Progenitor cell of endocrine pancreas (in vitro differentiated cells): ENCODE measurements around the gene HECW1. TPM values are rescaled to one million over a fixed set of nuclear protein-coding genes. Genes with fewer than 3 reads are reported as not detected.

Source experiments
- DNase-seq: peaks from one replicate; pipeline ENCODE4 v3.0.0; 2021; ENCODE audit warnings: low spot score; ENCODE audit not compliant: unreplicated experiment
- H3K27ac Mint-ChIP-seq: 2 replicates; pipeline ENCODE4 v1.8.0; 2021; ENCODE audit warnings: mild to moderate bottlenecking, moderate library complexity, mixed read lengths
- H3K27me3 Mint-ChIP-seq: 2 replicates; pipeline ENCODE4 v1.8.0; 2021; ENCODE audit warnings: mixed read lengths
- H3K36me3 Mint-ChIP-seq: 2 replicates; pipeline ENCODE4 v1.8.0; 2022; ENCODE audit warnings: mixed read lengths; ENCODE audit not compliant: insufficient read depth
- H3K4me1 Mint-ChIP-seq: 2 replicates; pipeline ENCODE4 v1.8.0; 2021; ENCODE audit warnings: low read depth, mixed read lengths
- H3K4me3 Mint-ChIP-seq: 2 replicates; pipeline ENCODE4 v1.8.0; 2021; ENCODE audit warnings: low read depth, mild to moderate bottlenecking, moderate library complexity, mixed read lengths
- H3K9me3 Mint-ChIP-seq: 2 replicates; pipeline ENCODE4 v1.8.0; 2021; ENCODE audit warnings: low read depth, mixed read lengths
- total RNA-seq: library from RNA; stranded (reverse); gene quantifications from 2 replicates; pipeline ENCODE4 v1.2.1, GENCODE V29; 2021
- TF ChIP-seq, protein P1 (sequence below): fragments of 200-600 bp; sonication (generic); IDR thresholded peaks from one replicate; pipeline ENCODE4 v1.5.0; 2021; ENCODE audit warnings: antibody characterized with exemption, mild to moderate bottlenecking; ENCODE audit not compliant: unreplicated experiment

The HECW1 gene
- total RNA-seq, 1 donor from 2014 or later = 0.50 TPM

DNA sequence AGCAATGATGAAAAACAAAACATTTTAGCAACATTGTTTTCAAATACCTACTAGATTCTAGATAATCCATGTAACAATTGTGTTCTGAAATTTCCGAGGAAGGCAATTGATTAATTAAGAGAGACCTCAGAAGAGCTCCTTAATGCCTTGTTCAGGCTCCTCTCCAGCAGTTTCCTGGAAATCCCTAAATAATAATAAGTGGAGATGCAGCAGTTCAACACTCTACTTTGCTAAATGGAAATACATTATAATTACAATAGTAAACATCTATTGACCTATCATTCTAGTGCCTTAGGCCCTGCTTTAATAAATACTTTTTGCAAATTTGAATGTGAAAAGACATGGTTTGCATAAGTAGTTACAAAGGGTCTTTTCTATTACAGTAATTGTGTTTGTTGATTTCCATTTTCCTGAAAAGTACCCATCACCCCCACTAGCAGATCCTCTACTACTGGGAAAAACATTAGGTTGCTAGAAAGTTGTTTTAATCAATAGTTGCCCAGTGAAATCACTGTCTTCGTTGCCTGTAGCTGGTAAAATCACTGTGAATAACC is 283.8 kb downstream of the HECW1 start:
- peaks cover 35% of the 10 kb centered on the region for H3K4me1 Mint-ChIP-seq
- TF ChIP-seq, protein P1, sequence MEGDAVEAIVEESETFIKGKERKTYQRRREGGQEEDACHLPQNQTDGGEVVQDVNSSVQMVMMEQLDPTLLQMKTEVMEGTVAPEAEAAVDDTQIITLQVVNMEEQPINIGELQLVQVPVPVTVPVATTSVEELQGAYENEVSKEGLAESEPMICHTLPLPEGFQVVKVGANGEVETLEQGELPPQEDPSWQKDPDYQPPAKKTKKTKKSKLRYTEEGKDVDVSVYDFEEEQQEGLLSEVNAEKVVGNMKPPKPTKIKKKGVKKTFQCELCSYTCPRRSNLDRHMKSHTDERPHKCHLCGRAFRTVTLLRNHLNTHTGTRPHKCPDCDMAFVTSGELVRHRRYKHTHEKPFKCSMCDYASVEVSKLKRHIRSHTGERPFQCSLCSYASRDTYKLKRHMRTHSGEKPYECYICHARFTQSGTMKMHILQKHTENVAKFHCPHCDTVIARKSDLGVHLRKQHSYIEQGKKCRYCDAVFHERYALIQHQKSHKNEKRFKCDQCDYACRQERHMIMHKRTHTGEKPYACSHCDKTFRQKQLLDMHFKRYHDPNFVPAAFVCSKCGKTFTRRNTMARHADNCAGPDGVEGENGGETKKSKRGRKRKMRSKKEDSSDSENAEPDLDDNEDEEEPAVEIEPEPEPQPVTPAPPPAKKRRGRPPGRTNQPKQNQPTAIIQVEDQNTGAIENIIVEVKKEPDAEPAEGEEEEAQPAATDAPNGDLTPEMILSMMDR = no peak
- H3K27me3 Mint-ChIP-seq = no peaks in the 10 kb centered on the region
- no peak overlapping the region for H3K4me3 Mint-ChIP-seq
- H3K36me3 Mint-ChIP-seq = no peaks in the 10 kb centered on the region
- peaks cover 11% of the 10 kb centered on the region for H3K9me3 Mint-ChIP-seq
- DNase-seq = no peak
- no peak overlapping the region for H3K27ac Mint-ChIP-seq

DNA sequence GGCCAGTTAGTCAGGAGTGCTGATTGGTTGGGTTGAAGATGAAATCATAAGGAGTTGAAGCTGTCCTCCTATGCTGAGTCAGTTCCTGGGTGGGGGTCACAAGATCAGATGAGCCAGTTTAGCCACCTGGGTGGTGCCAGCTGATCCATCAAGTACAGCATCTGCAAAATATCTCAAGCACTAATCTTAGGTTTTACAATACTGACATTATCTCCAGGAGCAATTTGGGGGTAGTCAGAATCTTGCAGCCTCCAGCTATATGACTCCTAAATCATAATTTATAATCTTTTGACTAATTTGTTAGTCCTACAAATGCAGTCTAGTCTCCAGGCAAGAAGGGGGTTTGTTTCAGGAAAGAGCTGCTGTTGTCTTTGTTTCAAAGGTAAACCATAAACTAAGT is 286.4 kb downstream of the HECW1 start:
- Mint-ChIP-seq H3K27me3 (no peaks in the 10 kb centered on the region), H3K9me3 (peaks cover 11% of the 10 kb centered on the region)
- TF ChIP-seq, protein P1 = no peak

DNA sequence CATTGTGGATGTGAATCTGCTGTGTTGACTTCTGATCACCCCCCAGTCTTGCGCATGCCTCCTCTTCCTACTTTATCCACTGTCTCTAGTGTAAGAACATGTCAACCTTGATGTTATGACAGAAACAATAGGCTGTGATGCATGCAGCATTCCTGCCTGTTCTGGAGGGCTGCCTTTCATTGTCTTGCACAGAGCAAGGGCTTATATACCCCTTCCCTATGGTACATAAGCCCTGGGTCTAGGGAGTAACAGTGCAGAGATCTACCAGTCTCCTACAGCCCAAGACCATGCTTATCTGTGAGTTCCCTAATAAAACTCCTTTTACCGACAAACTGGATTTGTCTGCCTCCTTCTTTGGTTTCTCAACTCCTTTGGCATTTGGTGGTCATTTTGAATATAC is 293.5 kb downstream of the HECW1 start:
- DNase-seq = no peak
- Mint-ChIP-seq H3K9me3 (peaks cover under 1% of the 10 kb centered on the region), H3K27me3 (no peaks in the 10 kb centered on the region), H3K4me3 (no peak overlapping the region), H3K27ac (no peak overlapping the region), H3K36me3 (no peaks in the 10 kb centered on the region), H3K4me1 (peaks cover 8% of the 10 kb centered on the region)
- TF ChIP-seq, protein P1 = no peak

More for the DNA sequence above, 286.4 kb downstream of the HECW1 start:
- H3K27ac Mint-ChIP-seq = no peak overlapping the region
- peaks cover 18% of the 10 kb centered on the region for H3K4me1 Mint-ChIP-seq
- DNase-seq = no peak
- no peak overlapping the region for H3K4me3 Mint-ChIP-seq
- H3K36me3 Mint-ChIP-seq = no peaks in the 10 kb centered on the region

DNA sequence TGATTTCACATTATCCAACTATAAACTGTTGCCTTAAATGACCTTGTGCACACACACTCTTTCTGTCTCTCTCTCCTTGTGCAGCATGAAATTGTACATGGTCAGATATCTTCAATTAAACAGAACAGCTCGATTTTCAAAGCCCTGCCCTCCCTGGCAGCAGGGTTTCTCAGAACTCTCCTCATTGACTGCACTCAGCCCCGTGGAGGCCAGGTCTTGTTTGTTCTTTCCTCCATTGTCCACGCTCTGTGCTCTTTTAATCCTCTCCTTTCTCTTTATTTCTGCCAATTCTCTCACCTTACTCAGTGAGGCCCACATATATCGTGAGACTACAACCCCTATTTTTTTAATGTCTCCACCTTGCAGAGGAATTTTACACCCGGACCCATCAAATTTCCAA is 294.5 kb downstream of the HECW1 start:
- no peak overlapping the region for H3K4me3 Mint-ChIP-seq
- no peaks in the 10 kb centered on the region for H3K9me3 Mint-ChIP-seq
- no peak for DNase-seq
- no peak overlapping the region for H3K27ac Mint-ChIP-seq
- peaks cover 4% of the 10 kb centered on the region for H3K4me1 Mint-ChIP-seq
- TF ChIP-seq, protein P1 = no peak
- no peaks in the 10 kb centered on the region for H3K27me3 Mint-ChIP-seq
- no peaks in the 10 kb centered on the region for H3K36me3 Mint-ChIP-seq

- Mint-ChIP-seq H3K36me3 (no peaks in the 10 kb centered on the region), H3K4me1 (peaks cover 4% of the 10 kb centered on the region), H3K4me3 (no peak overlapping the region), H3K9me3 (no peaks in the 10 kb centered on the region), H3K27ac (no peak overlapping the region), H3K27me3 (no peaks in the 10 kb centered on the region)
- TF ChIP-seq, protein P1 = no peak
- DNase-seq = no peak
Observed at GRCh38 chr7:43408981-43409380, 296.5 kb downstream of the HECW1 start.
